GM12873 (cell line): ENCODE measurements around the gene SNX6.

Experiments used
- CTCF ChIP-seq: IDR thresholded peaks from 2 replicates; pipeline ENCODE4 v1.5.1; 2012; ENCODE audit warnings: low read depth, mild to moderate bottlenecking, moderate library complexity, low read length, control low read depth; ENCODE audit not compliant: insufficient read depth; ENCODE audit errors: missing control alignments

Gene SNX6

GRCh38 chr14:34667007-34667406 is 37.1 kb upstream of the SNX6 start:
- no peak for TF ChIP-seq CTCF

DNA sequence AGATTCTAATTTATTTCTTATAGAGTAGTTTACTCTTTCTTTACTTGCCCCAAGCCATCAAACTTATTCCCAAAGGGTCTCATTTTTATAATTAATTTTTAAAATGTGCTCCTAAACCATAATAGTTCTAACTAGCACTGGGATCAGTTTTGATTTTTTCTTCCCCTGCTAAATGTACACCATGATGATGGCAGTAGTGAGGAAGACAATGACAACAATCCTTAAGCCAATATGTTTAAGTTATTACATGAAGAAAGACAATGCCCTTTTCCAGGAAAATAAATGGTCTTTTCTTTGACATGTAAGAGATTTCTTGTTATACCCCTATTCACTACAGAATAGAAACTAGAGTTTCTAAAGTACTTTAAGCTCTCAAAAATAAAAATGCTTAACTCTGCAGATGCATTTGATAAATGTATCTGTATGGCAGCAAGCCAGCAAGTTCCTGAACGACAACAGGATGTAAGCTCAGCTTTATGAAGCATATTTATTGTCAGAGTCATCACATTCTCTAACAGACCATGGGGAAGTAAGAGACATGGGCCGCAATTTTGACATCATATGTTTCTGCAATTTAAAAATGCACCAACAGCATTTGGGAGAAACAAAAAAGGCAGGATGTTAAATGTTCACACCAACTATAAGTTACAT is 36.0 kb upstream of the SNX6 start:
- TF ChIP-seq CTCF = no peak

- no peak for TF ChIP-seq CTCF
These were observed 32.7 kb upstream of the SNX6 start for GRCh38 chr14:34662561-34663088.

DNA sequence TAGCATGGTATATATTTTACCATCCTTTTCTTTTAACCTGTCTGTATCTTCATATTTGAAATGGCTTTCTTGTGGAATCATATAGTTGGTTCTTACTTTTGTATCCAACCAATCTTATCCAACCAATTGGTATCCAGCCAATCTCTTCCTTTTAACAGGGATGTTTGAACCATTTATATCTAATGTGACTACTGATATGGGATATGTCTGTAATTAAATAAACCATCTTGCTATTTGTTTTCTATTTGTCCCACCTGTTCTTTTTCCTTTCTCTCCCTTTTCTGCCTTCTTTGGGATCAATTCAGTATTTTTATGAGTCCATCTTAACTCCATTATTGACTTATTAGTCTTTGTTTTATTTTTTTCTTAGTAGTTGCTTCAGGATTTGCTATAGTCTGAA is 30.8 kb upstream of the SNX6 start:
- no peak for TF ChIP-seq CTCF

- no peak for TF ChIP-seq CTCF
These were observed 26.0 kb upstream of the SNX6 start for GRCh38 chr14:34655959-34656358.

- TF ChIP-seq CTCF = no peak
These were observed 21.0 kb upstream of the SNX6 start for GRCh38 chr14:34650786-34651584.

DNA sequence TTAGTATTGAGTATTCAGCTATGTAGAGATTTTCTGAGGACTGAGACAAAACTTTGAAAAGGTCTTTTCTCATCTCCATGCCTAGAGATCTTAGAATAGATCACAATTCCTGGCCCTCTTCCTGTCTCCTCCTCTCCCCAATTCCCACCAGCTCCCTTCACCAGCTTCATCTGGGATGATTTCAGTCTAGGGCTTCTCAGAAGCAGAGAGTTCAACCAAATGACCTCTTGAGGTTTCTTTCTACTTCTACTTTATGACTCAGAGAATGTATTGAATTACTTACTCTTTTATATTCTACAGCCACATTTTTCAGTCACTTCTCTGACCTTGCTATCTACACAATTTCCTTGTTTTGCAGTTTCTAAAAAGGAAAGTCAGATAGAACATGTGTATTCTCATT is 19.4 kb upstream of the SNX6 start:
- TF ChIP-seq CTCF = no peak
